DOHH2 (cell line): ENCODE measurements around the gene RASA3.

ENCODE experiments used
- EZH2phosphoT487 ChIP-seq: fragments of 200-600 bp; sonication (generic); IDR thresholded peaks from 2 replicates; pipeline ENCODE4 v1.6.1; 2017; ENCODE audit warnings: borderline replicate concordance, mild to moderate bottlenecking, antibody characterized with exemption, low read length, moderate library complexity, mixed read lengths
- TF ChIP-seq, protein P1 (sequence below): fragments of 200-600 bp; sonication (generic); IDR thresholded peaks from one replicate; pipeline ENCODE4 v1.5.1; 2014; ENCODE audit warnings: antibody characterized with exemption, mild to moderate bottlenecking, low read depth, low read length; ENCODE audit not compliant: poor library complexity, severe bottlenecking

DNA sequence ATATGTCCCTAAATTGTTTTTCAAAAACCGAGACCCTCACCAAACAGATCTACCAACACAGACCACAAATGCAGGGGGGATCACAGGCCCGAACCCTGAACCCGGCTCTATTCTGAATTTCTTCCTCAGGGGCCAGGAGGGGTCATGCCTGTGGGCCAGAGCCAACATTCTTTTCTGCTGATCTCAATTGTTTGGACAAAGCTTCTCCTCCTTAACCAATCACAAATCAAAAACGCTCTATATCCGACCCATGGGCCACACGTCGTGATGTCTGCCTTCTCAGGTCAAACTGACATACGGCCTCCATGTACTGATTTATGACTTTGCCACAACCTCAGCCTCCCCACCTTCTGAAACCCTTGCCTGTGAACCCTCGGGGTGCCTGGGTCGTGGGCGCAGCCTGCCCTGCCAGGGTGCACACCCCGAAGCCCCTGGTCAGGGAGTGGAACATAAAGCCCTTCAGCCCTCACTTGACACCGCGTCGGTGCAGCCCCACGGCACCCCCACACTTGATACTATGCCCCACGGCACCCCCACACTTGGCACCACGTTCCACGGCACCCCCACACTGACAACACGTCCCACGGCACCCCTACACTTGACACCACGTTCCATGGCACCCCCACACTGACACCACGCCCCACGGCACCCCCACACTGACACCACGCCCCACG, 100.2 kb downstream of the RASA3 start:
- TF ChIP-seq, protein P1, sequence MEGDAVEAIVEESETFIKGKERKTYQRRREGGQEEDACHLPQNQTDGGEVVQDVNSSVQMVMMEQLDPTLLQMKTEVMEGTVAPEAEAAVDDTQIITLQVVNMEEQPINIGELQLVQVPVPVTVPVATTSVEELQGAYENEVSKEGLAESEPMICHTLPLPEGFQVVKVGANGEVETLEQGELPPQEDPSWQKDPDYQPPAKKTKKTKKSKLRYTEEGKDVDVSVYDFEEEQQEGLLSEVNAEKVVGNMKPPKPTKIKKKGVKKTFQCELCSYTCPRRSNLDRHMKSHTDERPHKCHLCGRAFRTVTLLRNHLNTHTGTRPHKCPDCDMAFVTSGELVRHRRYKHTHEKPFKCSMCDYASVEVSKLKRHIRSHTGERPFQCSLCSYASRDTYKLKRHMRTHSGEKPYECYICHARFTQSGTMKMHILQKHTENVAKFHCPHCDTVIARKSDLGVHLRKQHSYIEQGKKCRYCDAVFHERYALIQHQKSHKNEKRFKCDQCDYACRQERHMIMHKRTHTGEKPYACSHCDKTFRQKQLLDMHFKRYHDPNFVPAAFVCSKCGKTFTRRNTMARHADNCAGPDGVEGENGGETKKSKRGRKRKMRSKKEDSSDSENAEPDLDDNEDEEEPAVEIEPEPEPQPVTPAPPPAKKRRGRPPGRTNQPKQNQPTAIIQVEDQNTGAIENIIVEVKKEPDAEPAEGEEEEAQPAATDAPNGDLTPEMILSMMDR: no peak
- no peak for TF ChIP-seq EZH2phosphoT487
